GM21526 (cell line): ENCODE results near the gene BMP10.
"Not testable (repeated sequence)": the region's sequence is repeated elsewhere in the genome, so short reads cannot be mapped to it uniquely, and the experiment has no call there.

ENCODE experiments used
- ATAC-seq: cut with Tn5 transposase; IDR thresholded peaks from one replicate; pipeline ENCODE4 v1.9.1; 2021; ENCODE audit warnings: moderate library complexity; ENCODE audit not compliant: unreplicated experiment, low FRiP score

BMP10 gene

DNA sequence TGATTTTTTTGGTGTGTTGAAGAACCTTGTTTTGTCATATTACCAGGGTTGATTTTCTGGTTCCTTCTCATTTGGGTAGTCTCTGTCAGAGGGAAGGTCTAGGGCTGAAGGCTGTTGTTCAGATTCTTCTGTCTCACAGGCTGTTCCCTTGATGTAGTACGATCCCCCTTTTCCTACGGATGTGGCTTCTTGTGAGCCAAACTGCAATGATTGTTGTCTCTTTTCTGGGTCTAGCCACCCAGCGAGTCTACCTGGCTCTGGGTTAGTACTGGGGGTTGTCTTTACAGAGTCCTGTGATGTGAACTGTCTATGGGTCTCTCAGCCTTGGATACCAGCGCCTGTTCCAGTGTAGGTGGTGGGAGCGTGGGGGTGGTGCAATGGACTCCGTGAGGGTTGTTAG, 24.8 kb upstream of the BMP10 start:
- not testable (repeated sequence) for ATAC-seq

DNA sequence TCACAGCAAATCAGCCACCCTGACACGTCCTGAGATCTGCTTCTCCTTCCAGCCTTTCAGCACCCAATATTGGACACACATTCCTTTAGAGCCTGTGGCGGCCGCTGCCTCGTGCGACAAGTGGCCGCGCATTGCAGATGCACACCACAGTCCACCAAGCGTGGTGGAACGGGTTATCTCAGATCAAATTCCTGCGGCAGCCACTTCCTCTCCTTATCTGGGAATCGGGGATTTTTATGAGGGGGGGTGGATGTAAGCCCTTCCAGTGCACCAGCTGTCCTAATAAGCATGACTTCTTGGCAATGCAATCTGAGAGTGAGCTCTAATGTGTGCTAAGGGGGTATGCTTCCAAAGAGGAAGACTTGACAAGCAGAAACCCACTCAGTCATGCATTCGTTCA, 18.3 kb upstream of the BMP10 start:
- ATAC-seq, result no peak

DNA sequence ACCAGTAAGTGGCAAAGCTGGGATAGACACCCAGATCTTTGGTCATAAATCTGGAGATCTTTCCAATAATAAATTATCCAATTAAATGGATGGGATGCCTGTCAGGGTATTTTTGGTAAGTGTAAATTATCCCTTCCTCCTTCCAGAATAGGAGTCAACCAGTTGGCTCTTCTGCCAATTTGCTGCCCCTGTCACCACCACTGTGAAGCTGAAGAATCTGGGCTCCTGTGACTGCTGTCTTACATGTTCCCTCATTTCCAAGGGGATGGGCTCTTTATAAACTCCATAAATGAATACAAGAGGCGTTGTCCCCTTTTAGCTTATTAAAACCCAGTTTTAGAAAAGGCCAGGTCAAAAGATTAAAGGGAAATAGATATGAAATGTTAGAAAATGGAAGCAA, 17.8 kb upstream of the BMP10 start:
- no peak for ATAC-seq

DNA sequence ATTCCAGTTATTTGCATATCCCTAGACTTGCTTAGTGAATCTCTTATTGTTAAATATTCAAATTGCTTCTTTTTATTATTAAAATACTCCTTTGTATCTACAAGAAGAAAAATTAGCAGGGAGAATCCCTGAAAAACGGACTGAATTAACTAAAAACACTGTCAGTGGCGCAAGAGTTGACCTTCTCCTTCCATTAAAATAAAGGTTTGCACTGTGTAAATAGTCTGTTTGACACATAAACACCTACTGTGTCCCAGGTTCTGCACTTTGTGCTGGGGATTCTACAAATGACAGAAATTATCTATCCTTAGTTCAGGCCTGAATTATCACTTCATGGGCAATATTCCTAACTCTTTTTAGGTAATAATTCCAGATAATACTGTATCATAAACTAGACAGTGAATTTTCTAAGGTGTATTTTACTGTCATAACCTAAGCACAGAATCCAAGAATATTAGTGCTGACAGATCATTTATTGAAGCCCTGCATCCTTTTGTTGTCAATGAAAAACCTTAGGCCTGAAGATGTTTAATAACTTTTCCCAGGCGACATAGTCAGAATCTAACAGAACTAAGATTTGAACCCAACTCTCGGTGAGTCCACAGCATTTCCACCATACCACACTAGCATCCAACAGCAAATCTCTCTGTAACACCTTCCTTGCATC, 17.0 kb upstream of the BMP10 start:
- ATAC-seq, result no peak

DNA sequence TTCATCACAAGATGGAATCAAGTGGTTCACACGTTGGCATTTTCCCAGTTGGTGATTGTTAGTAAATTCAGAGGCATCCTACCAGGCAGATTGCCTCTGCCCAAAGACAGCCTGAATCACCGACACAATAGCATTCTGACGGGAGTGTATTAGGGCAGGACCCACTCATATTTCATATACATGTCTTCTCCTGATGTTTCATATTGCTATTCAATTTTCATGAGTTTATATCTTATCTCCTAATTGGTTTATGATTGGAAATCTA, 14.5 kb upstream of the BMP10 start:
- ATAC-seq, result no peak

DNA sequence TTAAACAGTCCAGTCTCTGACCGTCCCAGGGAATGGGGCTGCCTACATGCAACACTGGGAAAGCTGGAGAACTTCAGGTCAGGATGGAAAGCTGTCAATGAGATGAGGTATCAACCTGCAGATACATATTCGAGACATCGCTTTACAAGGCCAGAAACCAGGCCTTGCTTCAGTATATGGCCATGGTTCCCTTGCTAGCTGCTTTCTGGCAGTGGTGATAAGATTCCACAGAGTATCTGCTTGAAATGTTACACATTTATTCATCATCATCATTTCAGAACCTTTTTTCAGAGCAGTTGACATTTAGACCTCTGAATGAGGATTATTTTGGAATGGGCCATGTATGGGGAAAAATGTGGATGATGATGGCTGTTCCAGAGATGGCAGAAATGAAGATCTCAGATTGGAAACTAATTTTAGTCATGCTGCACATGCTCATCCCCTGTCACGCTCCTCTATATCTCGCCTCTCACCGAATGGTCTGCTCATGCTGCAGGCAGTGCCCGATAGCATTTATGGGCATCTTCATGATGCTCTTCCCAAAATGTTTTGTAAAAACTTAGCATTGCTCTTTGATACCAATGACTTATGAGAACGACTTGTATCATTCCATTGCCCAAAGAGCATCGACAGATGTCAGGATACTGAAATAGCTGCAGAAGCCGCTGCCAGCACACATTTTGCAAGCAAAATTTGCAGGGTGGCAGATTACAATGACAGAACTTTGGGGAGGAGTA, 14.0 kb upstream of the BMP10 start:
- no peak for ATAC-seq

DNA sequence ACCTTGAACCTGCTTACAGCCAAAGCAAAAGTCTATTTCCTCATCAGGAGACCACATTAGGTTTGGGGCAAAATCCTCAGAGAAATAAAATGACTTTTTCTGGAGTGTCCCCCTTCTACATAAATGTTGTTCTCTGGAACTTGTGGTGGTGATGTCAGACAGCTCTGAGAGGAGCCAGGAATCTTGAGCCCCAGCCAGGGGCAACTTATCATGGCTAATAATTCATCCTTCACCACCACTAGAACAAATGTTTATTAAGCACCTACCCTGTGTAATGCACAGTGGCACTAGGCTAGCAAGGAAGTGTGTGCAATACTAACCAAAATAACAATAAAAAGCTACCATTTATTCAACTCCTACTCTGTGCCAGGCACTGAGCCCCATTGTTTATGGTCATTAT, 9.0 kb upstream of the BMP10 start:
- ATAC-seq, result no peak

DNA sequence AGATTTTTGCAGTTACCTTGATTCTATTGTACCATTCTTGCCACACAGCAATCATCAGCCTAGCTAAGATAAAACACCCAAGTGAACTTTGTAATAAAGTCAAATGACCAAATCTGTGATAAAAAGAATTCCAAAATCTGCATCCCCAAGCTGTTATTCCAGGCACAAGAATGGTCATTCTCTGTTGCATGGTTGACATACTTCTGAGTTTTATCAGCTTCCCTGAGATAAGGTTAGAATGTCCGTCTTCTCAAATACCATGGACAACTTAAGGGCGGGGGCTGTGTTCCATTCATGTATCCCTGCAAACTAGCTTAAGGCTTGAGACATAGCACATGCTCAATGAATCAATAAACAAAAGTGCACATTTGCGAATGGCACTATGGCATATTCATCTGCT, 8.1 kb upstream of the BMP10 start:
- ATAC-seq, result no peak

DNA sequence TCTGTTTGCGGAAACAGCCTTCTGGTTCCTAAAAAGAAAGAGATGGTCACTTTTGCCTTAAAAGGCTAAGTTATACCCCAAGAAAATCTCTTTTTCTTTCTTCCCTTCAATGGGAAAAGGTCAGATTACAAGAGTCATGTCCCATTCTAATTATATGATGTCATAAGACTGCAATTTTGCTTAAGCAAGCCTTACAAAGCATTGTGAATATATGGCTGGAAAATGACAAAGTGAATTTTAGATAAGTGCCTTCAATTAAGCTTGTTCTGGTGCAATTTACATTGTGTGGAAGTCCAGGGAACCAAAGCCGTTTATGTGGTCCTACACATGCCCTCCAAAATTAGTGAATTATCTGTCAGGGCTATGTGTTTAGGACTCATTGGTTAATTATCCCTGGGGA, 7.6 kb upstream of the BMP10 start:
- no peak for ATAC-seq

DNA sequence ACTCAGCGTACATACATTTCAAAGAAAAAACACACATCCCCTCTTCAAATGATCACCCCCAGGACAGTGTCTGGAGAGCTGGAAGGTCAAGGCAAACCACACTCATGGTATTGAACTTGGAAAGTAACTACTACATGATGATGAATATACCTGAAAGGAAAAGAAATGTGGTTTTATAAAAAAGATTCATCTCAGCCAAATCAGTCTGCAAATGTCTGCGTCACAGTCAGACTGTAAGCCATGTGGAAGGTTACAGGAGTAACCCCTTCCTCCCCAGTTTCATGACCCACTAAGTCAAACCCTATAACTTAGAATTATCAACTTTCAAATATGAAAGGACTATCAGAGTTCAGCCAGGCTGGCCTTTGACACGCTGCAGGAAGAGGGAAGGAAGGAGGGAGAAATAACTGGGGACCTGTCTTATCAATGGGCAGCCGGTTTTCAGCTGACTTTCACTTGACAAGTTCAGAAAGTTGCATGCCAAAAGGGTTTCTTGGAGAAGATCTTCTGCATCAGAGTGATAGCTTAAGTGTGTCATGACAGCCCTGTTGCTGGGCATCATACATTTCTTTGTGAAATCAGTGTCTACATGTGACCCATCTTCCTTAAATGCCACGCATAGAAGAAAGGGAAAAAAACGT, 7.0 kb upstream of the BMP10 start:
- ATAC-seq, result no peak

DNA sequence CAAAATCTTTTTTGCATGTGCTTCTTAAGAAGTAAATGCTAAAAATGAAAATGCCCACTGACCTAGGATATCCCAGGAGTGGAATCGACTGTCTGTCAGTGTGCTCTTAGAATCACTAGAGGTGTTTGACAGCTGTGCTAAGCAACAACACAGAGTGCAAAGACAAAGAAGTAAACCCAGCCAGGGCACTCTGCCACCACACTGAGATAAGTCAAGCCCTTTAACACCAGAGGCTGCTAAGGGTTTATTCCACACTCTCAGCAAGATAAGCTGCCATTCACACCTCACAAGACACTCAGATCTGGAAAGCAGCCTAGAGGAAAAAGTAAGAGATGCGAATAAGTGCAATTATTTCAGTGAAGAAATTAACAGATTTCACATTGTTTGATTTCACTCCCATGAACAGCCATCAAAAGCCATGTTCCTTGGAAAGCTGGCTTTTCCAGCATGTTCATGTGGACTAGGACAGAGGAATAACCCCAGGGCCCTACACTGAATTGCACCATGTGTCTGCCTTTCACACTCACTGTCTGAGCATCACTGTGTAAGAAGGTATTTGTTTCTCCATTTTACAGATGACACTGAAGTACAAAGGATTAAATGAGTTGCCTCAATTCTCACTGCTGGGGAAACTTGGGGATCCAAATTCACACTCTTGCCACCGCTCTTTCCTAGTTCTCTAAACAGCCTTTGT, 6.0 kb upstream of the BMP10 start:
- ATAC-seq, result no peak

DNA sequence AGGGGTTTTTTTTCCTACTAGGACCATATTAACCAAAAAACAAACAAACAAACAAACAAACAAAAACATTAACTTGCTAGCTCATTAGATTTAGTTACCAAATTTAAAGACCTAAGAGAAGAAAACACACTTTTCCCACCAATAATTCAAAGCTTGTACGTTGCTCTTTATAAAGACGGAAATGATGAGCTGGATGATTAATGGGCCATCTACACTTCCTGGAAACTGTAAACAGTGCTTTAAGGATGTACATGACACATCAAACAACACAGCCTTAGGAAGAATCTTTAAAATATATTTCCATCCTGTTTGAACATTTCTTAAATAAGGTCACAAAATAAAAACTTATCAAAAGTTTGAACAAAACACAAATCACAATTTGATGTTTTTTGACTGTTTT, 982 bp downstream of the BMP10 start:
- ATAC-seq, result no peak

DNA sequence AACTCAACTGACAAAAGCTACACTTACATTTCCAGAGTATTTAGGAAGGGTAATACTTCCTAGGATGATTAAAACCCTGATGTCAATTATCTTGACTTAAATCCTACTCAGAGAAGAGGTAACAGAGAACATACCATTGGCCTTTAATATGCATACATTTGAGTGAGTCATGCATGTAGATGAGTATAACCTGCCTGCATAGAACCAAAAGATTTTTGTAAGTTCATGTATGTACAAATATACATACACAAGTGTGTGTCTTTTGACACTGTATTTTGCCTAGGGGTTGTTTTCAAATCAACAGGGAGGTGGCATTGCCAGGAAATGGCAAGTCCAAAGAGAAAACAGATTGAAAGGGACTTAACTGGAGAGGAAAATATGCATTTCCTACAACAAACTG, 6.1 kb downstream of the BMP10 start:
- ATAC-seq, result no peak

DNA sequence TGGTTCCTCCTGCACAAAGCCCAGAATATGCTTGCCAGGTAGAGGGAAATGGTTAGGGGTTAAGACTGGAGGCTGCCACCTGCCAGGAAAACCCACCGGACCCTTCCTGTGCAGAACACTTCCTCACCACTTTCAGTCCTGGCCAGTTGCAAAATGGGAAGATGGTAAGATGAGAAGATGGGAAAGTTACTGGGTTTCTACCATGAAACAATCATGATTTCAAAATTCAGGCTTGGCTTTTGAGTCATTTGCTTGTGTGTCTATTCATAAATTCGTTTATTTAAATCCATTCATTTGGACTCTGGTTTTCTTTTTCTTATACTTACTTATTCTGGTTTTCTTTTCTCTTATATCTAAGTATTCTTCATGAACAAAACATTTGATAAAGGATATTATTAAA, 7.2 kb downstream of the BMP10 start:
- ATAC-seq, result no peak

DNA sequence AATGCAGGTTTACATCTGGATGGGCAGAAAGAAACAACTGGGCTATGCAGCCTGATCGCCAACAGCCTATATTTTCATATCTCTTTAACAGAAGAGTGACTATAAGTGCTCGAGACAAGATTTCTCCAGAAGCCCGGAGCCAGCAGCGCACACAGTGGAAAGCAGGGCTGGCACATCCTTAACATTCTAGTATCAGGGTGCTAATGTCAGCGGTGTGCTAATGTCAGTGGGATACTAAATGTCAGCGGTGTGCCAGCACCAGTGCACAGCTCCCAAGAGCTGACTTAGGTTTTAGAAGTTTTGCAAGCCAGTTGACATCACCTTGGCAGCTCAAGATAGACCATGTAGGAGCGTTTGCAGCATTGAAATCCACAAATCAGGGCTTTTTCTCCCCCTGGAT, 8.3 kb downstream of the BMP10 start:
- no peak for ATAC-seq

DNA sequence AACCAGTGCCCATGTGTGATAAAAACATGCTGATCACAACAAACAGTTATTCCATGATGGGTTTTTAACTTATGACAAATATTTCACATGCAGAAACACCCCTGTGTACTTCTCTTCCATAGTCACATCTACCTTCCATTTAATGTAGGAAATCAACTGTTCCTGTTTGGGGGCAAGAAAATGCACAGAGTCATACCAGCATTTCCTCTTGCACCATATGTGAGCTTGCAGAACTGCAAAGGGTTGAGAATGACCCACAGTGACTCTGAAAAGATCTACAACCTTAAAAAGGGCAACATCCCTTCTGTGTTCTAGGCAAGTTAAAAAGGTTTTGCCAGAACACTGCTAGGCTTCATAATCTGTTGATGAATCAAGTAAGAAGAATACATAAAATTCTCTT, 9.9 kb downstream of the BMP10 start:
- no peak for ATAC-seq

DNA sequence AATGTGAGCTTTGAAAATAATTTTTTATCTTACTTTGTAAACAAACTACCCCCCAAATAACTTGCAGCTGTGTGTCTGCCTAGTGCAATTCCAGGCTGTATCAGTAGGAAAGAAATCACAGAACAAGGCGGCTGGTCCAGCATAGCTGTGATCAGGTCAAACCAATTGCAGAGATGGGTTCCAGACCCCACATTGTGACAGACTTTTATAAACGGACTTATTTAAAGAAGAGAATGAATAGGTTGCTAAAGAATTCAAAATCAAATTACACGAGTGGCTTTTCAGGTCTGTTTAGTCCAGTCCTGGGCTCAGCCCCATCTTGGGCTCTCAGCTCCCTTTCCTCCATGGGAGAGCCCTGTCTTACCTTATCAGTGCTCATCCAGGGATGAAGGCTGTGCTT, 11.1 kb downstream of the BMP10 start:
- no peak for ATAC-seq

DNA sequence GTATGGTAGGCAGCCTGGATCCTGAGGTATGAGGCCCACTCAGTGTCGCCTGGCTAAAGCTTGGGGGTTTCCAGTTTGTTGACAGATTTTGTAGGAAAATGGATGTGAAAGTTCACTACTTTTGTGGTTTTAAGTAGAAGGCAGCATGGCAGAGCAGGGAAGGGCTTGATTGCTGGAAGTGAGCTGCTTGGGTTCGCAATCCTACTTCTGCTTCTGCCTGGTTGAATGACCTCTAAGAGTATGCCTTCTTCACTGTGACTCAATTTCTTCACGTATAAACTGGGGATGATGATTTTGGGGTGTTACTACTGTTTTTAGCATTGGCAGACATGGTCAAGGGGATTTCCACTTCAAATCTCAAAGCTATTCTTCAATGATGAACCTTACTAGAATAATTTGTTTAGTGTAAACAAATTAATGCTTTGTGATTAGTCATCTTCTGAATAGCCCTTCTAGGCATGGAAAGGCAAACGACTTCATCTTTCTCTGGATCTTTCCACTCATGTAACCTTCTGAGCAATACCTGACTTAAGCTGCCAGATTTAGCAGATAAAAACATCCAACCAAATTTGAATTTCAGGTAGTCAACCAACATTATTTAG, 13.2 kb downstream of the BMP10 start:
- ATAC-seq, result peak; percentile 49

DNA sequence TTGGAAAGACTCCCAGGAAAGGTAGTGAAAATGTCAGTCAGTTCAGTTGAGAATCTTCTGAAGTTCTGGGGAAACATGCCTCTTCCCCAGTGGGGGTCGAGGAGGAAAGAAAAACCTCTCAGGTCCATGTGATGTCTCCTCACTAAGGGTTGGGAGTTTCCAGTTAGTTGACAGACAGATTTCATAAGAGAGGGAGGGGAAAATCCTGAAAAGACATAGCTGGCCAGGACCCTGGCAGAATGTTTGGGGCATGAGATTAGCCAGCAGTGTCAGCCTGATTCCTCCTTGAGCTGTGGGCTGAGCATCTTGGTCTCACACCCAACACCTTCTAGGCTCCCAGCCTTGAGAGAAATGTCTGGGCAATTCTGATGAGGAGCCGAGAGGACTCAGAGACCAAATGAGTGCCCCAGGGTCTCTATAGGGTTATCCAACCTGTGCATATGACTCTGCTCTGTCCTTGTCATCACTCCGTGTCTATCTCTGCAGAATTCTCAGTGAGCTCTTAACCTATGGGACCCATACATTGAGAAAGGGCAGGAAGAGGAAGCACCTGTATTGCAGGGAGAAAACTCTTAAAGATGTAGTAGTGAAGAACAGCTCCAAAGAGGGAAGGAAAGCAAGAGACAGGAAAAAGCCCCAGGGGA, 13.9 kb downstream of the BMP10 start:
- peak; percentile 16 for ATAC-seq

DNA sequence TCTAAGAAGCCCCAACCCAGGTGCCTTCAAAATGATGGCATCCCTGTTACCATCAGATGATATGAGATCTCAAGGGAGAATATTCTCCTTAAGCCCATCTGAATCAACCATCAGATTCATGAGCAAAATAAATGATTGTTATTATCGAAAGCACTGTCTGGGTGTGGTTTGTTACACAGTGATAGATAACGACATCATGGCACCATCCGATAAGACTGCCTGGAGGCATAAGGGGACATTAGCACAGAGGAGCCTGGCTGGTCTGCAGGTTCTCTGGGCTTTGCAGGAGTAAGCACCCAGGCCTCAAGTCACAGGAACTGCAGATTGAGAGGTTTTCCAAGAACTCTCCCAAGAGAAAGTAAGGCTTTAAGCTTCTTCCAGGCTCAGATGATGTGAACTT, 15.6 kb downstream of the BMP10 start:
- no peak for ATAC-seq

DNA sequence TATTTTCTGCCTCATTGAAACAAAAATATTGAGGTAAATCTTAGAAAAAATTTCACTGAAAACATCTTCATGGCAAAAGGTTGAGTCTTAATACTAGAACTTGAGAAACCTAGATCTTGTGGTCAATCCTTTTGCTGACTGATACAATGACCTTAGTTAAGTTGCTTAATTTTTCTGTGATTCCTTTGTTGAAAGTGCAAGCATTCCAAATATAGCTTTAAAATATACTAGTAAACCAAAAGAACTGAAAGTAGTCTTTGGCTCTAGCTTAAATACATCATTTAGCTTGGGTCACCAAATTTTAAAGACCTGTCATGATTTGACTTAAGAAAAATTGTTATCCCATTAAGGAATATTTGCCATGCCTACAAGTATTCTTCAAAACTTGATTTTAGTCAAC, 16.7 kb downstream of the BMP10 start:
- no peak for ATAC-seq
